ENCODE data around the gene TCF7L2.

TCF7L2 gene

DNA sequence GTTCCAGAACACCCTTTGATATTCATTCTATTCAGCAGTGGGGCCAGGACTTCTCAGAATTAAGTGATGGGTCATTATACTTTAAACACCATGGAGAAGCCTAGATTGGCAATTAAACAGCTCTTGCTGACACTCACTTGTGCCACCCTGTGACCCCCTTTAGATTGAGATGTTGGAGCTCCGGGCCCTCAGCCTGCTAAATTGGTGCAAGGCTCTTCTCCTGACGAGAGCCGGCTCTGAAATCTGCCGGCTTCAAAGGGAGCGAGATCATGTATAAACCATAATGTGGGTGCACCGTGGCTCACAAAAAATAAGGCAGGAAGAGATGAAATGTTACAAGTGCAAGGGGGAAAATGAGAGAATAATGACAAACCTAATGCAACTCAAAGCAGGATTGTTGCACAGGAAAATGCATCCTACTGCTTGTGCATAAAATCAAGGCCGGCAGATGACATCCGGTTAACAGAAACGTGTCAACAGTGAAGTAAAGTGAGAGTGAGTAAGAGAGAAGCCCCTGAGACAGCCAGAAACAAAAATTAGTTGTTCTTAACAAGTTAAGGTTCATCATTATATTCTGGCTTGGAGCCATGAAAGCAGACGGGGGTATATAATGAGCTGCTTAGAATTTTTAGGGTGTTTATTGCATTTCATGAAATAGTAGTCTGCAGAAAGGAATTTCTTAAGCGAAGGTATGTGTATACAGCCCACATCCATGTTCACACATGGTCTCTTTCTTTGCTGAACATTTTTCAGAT lies 198.2 kb downstream of the TCF7L2 start:
- DNase-seq = no peak
- in situ Hi-C loops (cut with MboI; ENCODE audit: low pct_unique_long_range_greater_than_20kb, low sequenced_read_pairs) = no loop called here

DNA sequence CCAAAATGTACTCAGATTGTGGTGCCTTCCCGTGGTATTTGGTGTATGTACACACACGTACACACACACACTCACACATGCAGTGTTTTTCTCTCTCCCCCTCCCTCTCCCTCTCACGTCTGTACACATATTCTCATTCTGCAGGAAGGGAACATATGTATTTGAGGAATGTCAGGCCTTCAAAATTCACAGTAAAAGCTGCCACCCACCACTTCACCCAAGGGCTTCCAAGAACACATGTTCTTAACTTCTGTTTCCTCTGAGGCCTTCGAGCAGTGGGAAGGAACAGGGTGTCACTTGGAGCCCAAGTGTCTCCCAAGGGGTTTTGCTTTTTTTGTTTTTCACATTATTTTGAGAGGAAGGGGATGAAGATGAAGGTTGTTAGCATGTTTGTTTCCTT lies 198.9 kb downstream of the TCF7L2 start:
- in situ Hi-C loops (cut with MboI; ENCODE audit: low pct_unique_long_range_greater_than_20kb, low sequenced_read_pairs) = no loop called here
- DNase-seq = no peak

DNA sequence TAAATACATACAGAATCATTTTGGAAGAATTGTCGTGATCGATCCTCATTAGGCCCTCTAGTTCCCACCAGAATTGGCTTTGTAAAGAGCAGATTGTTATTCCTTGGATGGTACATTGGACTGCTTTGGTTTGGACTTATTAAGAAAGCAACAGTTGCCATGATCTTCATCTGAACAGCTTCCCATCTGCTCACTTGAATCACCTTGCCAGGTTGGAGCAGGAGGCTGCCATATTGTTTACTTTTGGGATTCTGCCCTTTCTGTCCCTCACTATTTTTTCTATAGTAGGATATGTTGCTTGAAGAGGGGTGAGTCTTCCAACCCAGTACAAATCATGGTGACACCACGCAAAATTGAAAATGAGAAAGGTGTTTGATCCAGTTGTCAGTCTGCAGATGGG lies 199.6 kb downstream of the TCF7L2 start:
- in situ Hi-C loops (cut with MboI; ENCODE audit: low pct_unique_long_range_greater_than_20kb, low sequenced_read_pairs) = no loop called here
- no peak for DNase-seq

DNA sequence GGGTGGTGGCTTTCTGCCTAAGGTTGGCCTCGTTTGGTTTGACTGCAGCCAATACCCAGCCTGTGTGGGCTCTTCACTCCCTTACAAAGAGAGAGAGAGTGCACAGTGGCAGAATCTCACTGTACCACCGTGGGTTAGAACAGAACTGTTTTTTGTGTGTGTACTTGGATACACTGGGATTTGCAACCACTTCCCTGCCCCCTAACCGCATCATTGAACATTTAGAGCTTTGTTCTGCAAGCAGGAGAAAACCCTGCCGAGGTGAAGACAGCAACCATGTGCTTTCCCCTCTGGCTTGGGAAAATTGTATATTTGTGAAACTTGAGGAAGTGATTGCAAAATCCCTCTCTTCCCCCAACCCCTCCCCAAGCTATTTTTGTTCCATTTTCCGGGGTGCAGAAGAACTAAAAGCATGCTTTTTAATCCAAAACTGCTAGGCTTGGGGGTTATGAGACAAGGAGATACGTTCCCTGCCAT lies 201.2 kb downstream of the TCF7L2 start:
- peak; percentile 20 for DNase-seq
- in situ Hi-C loops (cut with MboI; ENCODE audit: low pct_unique_long_range_greater_than_20kb, low sequenced_read_pairs) = no loop called here

DNA sequence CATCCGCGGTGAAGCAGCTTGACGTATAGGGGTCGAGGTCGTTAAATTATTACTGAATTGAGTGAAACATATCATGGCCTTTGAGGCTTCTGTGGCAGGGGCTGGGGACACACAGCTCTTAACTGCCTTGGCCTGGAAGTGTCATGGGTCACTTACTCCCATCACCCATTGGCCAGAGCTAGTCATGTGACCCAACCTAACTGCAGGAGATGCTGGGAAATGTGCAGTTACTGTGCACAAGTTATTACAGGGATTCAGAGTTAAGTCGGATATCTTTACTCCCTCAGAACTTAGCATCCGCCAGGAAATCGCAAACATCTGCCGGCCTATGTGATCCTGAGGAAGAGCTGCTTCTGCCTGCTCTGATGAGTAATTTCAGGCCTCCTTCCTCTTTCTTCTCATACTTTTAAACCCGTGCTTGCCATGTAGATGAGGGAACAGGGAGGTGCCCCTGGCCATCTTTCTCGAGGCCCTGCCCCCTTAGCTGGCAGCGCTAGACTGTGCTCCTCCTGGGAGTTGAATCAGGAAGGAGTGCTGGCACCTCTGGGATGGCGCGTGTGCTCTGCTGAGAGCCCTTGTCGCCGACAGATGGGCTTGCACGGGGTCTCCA lies 203.6 kb downstream of the TCF7L2 start:
- DNase-seq = no peak
- in situ Hi-C loops (cut with MboI; ENCODE audit: low pct_unique_long_range_greater_than_20kb, low sequenced_read_pairs) = no loop called here

DNA sequence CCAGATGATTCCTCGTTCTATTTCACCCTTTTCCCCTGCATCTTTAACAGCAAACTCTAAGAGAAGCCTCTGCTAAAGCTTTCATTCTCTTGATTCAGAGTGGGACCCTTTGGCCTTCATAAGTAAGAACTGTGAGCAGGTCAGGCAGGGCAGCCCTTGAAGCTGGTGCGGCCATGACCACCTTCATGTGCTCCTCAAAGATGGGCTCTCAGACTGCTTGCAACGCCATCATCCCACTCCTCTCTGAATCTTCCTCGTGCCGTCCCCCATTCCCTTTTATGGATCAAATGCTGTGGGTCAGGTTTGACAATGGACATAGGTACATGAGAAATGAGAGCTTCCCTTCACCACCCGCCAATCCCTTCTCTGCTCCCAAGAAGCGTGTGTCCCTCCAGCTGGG lies 207.4 kb downstream of the TCF7L2 start:
- in situ Hi-C loops (cut with MboI; ENCODE audit: low pct_unique_long_range_greater_than_20kb, low sequenced_read_pairs) = no loop called here
- no peak for DNase-seq

DNA sequence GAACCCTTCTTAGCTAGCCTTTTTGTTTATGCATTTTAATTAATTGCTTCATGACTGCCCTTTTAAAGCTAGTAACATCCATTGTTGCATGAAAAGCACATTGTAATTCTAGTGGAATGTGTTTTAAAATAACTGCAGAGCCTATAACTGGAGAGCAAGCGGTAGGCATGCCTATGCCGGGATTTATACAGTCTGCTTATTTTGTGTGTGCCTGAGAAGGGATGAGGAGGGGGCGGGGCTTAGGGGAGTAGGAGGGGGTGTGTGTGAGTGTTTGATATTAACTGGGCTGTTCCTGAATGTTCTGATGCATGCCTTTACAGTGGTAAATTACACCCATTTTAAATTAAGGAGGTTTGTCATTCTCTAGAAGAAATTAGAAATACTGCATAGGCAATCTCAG lies 208.1 kb downstream of the TCF7L2 start:
- in situ Hi-C loops (cut with MboI; ENCODE audit: low pct_unique_long_range_greater_than_20kb, low sequenced_read_pairs) = no loop called here

DNA sequence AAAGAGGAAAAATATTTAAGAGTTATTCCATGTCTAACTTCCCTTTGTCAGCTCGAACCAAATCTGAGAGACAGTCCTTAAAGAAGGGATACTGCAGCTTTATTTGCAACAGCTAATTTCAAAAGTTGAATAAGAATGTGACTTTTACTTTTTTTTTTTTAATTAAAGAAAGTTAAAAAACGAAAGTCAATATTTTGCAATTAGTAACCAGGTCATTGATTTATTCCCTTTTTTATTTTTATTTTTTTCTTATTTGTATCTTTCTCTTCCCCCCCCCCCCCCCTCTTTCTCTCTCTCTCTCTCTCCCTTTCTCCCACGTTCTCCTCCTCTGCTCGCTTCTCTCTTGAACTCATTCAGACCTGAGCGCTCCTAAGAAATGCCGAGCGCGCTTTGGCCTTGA lies 209.5 kb downstream of the TCF7L2 start:
- DNase-seq = no peak
- in situ Hi-C loops (cut with MboI; ENCODE audit: low pct_unique_long_range_greater_than_20kb, low sequenced_read_pairs) = no loop called here

More for the DNA sequence above, 208.1 kb downstream of the TCF7L2 start:
- no peak for DNase-seq

DNA sequence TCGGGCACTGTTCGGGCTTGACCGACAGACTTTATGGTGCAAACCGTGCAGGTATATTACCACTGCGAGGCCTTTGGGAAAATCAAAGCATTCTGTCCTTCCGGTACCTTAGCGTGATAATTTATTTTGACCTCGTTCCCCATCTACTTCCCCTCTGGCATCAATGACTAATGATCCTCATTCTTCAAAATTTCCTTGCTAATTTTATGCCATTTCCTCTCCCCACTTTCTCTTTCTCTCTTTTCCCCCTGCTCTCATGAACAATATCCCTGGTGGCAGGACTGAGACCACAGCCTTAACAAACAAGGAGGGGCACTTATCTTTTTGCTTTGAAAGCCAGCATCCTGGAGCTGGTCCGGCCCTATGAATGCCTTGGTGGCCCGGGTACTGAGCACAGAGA lies 210.6 kb downstream of the TCF7L2 start:
- in situ Hi-C loops (cut with MboI; ENCODE audit: low pct_unique_long_range_greater_than_20kb, low sequenced_read_pairs) = no loop called here
- no peak for DNase-seq

DNA sequence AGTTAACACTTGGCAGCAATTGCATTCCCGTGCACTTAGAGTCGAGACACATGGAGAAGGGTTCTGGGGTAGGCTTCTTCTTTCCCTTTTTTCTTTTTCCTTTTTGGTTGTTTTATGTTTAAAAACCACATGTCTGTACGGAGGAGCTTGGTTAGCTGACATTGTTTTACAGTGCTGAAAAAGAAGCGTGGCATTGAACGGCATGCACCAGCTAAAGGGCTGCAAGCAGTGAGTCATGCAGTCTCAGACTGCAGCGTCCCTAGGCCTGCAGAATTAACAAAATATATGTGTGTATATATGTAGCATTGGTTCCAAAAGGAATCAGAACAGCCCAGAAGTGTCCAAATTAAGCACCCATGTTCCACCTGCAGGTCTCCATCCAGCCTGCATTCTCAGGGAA lies 211.0 kb downstream of the TCF7L2 start:
- in situ Hi-C loops (cut with MboI; ENCODE audit: low pct_unique_long_range_greater_than_20kb, low sequenced_read_pairs) = no loop called here
- DNase-seq = no peak

DNA sequence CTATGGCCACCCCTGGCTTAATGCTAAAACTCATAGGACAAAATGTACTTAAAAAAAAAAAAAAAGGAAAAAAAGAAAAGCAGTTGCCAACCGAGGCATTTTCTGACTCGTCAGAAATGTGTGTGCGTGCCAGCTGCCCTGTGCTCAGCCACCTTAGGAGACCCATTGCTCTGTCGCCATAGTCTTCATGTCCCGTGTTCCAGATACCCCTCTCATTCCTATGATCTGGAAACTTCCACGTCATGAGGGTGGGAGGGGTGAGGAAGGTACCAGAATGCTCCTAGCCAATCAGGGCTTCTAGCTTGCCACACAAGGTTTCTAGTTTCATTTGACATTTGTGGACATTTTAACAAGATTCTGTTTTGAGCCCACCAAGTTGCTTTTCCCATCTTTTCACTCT lies 212.9 kb downstream of the TCF7L2 start:
- in situ Hi-C loops (cut with MboI; ENCODE audit: low pct_unique_long_range_greater_than_20kb, low sequenced_read_pairs) = no loop called here
- DNase-seq = no peak

DNA sequence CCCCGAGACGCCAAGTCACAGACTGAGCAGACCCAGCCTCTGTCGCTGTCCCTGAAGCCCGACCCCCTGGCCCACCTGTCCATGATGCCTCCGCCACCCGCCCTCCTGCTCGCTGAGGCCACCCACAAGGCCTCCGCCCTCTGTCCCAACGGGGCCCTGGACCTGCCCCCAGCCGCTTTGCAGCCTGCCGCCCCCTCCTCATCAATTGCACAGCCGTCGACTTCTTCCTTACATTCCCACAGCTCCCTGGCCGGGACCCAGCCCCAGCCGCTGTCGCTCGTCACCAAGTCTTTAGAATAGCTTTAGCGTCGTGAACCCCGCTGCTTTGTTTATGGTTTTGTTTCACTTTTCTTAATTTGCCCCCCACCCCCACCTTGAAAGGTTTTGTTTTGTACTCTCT lies 215.6 kb downstream of the TCF7L2 start:
- in situ Hi-C loops (cut with MboI; ENCODE audit: low pct_unique_long_range_greater_than_20kb, low sequenced_read_pairs) = no loop called here
- no peak for DNase-seq

DNA sequence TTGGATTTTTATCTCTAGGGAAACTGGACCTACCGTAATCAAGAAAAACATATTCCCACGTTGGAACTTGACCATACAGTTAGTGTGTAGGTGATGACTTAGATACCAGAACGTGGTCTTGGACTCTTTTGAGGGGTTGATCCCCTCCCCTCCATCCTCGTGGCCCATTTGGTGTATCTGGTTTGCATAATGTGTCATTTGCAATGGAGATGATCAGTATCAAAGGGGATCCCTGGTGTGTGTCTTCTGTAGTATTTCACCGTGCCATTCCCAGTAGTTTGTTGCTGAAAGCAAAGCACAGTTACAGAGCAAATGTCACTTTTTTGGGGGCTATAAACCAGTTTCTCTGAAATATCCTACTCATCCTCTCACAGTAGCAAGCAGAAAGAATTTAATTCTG lies 217.7 kb downstream of the TCF7L2 start:
- DNase-seq = no peak
- in situ Hi-C loops (cut with MboI; ENCODE audit: low pct_unique_long_range_greater_than_20kb, low sequenced_read_pairs) = no loop called here

DNA sequence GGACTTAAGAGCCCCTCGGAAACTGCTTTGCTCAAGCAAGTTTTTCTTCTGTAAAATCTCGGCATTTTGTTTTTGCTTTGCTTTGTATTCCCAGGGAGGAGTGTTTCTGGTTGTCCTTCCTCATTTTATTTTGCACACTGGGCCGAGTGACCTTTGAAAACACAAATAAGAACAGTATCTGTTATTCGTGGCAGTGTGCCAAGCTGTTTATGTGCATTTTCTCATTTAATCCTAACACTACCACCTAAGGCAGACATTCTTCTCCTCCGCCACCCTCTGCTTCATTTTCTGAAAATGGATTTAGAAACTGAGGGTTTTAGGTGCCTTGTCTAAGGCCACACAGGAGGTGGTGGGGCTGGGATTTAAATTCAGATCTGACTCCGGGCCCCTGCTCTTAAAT lies 218.5 kb downstream of the TCF7L2 start:
- no peak for DNase-seq
- in situ Hi-C loops (cut with MboI; ENCODE audit: low pct_unique_long_range_greater_than_20kb, low sequenced_read_pairs) = no loop called here

DNA sequence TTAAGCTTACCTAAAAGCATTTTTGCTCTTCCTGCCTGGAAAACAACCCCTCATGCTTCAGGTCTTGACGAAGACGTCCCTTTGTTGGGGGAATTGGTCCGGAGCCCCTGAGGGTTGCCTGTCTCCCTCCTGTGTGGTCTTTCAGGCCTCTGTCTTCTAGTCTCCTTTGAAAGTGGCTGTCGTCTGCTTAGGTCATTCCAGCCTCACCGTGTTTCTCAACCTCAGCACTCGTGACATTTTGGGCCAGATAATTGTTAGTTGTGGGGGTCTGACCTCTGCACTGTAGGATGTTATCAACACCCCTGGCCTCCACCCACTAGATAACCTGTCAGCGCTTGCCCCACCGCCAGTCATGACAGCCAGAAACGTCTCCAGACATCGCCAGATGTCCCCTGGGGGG lies 219.1 kb downstream of the TCF7L2 start:
- no peak for DNase-seq
- in situ Hi-C loops (cut with MboI; ENCODE audit: low pct_unique_long_range_greater_than_20kb, low sequenced_read_pairs) = no loop called here

DNA sequence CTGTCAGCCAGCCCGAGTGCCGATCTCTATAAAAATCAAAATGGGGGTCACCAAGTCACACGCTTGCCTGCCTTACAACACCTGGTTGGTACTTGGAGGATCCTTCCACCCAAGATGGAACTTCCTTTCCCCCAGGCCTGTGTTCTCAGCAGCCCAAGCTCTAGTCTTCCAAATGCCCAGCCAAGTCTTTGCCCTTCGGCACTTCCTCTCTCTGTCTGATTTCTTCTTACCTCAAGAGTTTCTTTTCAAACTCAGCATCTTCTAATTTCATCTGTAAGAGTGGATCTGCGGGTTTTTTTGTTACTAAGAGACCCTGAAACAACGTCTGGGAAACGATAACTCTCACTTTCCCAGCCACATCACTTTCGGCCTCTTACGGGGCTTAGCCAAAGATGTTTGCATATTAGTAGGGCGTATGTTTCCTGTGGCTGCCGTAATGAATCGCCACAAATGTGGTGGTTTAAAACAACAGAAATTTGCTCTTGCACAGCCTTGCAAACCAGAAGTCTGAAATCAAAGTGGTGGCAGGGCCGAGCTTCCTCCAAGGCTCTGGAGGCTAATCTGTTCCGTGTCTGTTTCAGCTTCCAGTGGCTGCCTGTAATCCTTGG lies 219.9 kb downstream of the TCF7L2 start:
- in situ Hi-C loops (cut with MboI; ENCODE audit: low pct_unique_long_range_greater_than_20kb, low sequenced_read_pairs) = no loop called here
- no peak for DNase-seq

DNA sequence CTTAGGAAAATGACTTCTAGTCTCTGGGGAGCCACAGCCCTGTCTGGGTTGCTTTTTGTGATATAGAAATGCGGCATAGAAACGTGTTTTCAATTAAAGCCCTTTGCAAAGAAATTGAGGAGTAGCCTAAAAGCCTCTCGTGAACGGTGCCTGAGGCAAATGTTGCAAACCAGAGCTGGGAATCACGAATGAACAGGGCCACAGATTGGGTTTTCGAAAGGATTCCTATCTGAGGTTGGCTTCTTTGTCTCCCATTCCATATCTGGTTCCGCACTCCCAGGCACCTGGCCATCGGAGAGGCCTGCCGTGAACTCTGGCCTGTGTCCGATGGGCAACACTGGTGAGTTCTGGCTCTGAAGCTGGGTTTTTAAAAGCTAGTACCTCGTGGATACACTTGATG lies 221.6 kb downstream of the TCF7L2 start:
- in situ Hi-C loops (cut with MboI; ENCODE audit: low pct_unique_long_range_greater_than_20kb, low sequenced_read_pairs) = no loop called here
- DNase-seq = no peak

DNA sequence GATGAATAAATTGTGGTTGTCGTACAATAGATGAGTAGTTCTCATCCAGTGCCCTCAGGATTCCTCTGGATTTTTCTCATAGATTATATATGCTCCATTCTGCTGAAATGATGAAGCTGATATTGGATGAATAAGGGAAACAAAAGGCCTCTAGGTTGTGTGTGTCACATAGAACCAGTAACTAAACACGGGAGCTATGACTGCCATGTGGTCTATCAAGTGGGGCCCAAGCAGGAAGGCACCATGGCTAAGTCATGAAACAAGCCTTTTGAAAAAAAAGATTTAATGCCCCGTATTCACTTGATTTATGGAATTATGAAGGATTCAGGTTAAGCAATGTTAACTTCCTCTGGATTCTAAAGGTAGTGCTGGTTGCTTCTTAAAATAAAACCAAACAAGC lies 225.1 kb downstream of the TCF7L2 start:
- in situ Hi-C loops (cut with MboI; ENCODE audit: low pct_unique_long_range_greater_than_20kb, low sequenced_read_pairs) = no loop called here
- DNase-seq = no peak

DNA sequence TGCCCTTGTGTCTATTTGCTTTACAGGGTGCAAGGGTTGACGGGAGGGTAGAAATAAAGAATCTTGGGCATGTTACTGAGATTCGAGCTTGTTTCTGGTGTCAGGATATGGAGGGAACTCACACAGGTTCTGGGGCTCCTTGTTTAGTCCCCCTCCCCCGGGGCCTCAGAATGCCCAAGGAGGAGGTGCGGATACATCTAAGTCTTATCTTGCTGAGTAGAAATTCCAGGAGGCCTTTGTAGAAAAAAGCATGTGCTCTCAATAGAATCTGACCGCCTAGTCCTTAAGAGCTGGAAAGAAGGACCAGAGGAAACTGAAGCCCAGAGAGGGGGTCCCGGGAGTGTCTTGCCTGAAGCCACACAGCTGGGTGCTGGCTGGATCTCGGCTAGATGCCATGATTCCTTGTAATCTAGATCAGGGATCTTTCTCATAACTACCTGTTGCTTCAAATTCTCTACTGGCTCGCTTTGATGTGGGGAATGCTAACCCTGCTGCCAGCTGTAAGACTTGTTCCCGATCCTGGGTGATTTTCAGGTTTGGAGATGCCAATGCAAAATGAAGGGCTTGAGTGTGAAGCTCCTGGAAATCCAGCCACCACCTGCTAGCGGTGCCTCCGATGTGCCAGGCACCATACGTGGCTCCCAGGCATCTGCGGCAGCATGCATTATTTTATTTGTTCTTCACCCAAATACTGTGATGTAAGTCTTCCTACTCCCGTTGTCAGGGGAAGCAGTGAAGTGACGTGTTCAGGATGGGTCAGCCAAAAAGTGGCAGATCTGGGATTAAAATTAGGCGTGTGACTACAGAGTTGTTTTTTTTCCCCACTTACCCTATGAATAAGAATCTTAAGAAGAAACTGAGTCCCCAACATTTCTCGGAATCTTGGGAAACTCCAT lies 226.0 kb downstream of the TCF7L2 start:
- in situ Hi-C loops (cut with MboI; ENCODE audit: low pct_unique_long_range_greater_than_20kb, low sequenced_read_pairs) = no loop called here
- no peak for DNase-seq

All from KBM-7 (cell line).